Panc1 (cell line): ENCODE results near the gene CELSR2. TPM values are rescaled to one million over a fixed set of nuclear protein-coding genes. Genes with fewer than 3 reads are reported as not detected.

Experiments used
- ATAC-seq: fragments of 200-7000 bp; cut with Tn5 transposase; 2 replicates; pipeline ENCODE4 v1.9.1; 2020; ENCODE audit warnings: mild to moderate bottlenecking, moderate library complexity
- BruUV-seq: library from RNA; stranded (reverse); fragments of 400-500 nt; replicated peaks from 2 replicates; lab custom pipeline; 2021; lab: Mats Ljungman, UMichigan
- CTCF ChIA-PET: fragments of 300-600 bp; sonication (Branson Sonifier 250); formaldehyde crosslinking; loops from one replicate; lab custom pipeline; 2022; ENCODE audit warnings: antibody characterized with exemption; lab: Charles Lee
- POLR2A ChIA-PET: fragments of 300-600 bp; sonication (Branson Sonifier 250); formaldehyde crosslinking; loops from one replicate; lab custom pipeline; 2022; ENCODE audit warnings: antibody characterized with exemption; lab: Charles Lee
- DNase-seq: peaks from one replicate; pipeline ENCODE4 v3.0.0-alpha.2; 2010; ENCODE audit warnings: low read depth, low spot score
- H3K27ac ChIP-seq: 2 replicates; pipeline ENCODE4 v1.5.1; 2011; ENCODE audit warnings: mild to moderate bottlenecking, low read length, inconsistent platforms
- H3K27me3 ChIP-seq: fragments of 200-500 bp; sonication (Bioruptor generic); 2 replicates; pipeline ENCODE4 v1.6.0; 2014; ENCODE audit warnings: low read length, inconsistent platforms; ENCODE audit not compliant: control insufficient read depth, insufficient read depth
- H3K36me3 ChIP-seq: fragments of 200-500 bp; sonication (Bioruptor generic); 2 replicates; pipeline ENCODE4 v1.5.1; 2014; ENCODE audit warnings: inconsistent platforms, mild to moderate bottlenecking, low read length, moderate library complexity; ENCODE audit not compliant: control insufficient read depth, insufficient read depth
- H3K4me1 ChIP-seq: 2 replicates; pipeline ENCODE4 v1.5.1; 2011; ENCODE audit warnings: inconsistent platforms, mild to moderate bottlenecking, low read length, moderate library complexity; ENCODE audit not compliant: control insufficient read depth, insufficient read depth
- H3K4me3 ChIP-seq, 2 experiments: 2 replicates each; pipeline ENCODE4 v1.5.1; 2011 to 2012; ENCODE audit warnings: low read depth in 2 of 2, low read length in 2 of 2, mild to moderate bottlenecking in 2 of 2, inconsistent platforms in 1 of 2, moderate library complexity in 1 of 2
- H3K9me3 ChIP-seq: fragments of 200-500 bp; sonication (Bioruptor generic); 2 replicates; pipeline ENCODE4 v1.5.1; 2014; ENCODE audit warnings: low read depth, mild to moderate bottlenecking, inconsistent platforms, low read length, moderate library complexity; ENCODE audit not compliant: control insufficient read depth, insufficient read depth
- POLR2AphosphoS5 ChIP-seq: IDR thresholded peaks from 2 replicates; pipeline ENCODE4 v1.6.1; 2012; ENCODE audit warnings: mild to moderate bottlenecking, low read depth, low read length, moderate library complexity
- SIN3A ChIP-seq: IDR thresholded peaks from 2 replicates; pipeline ENCODE4 v1.6.1; 2012; ENCODE audit warnings: low read depth, mild to moderate bottlenecking, low read length, moderate library complexity, borderline replicate concordance; ENCODE audit not compliant: insufficient read depth
- TCF7L2 ChIP-seq: IDR thresholded peaks from 2 replicates; pipeline ENCODE4 v1.6.1; 2011; ENCODE audit warnings: mild to moderate bottlenecking, low read depth, low read length, inconsistent platforms
- in situ Hi-C: cut with HindIII; loops from 2 replicates; pipeline ENCODE4 v1.10.0; 2016; ENCODE audit warnings: low sequenced_read_pairs, low pct_unique_long_range_greater_than_20kb
- intact Hi-C: fragments of 100-400 bp; cut with micrococcal nuclease; formaldehyde crosslinking; loops from one replicate; pipeline ENCODE4 v1.10.0; 2022; ENCODE audit not compliant: unreplicated experiment
- total RNA-seq: library from RNA; stranded (reverse); gene quantifications from one replicate; pipeline ENCODE4 v1.2.1, GENCODE V29; 2021; ENCODE audit not compliant: unreplicated experiment
- TF ChIP-seq, protein P1 (sequence below): fragments of 450-650 bp; IDR thresholded peaks from 2 replicates; pipeline ENCODE4 v1.5.1; 2017; ENCODE audit warnings: mild to moderate bottlenecking
- TF ChIP-seq, protein P2 (sequence below), 2 experiments: IDR thresholded peaks; 2 replicates each; pipeline ENCODE4 v1.6.1; 2011 to 2012; ENCODE audit warnings: low read depth in 2 of 2, control low read depth in 1 of 2, low read length in 1 of 2, mild to moderate bottlenecking in 1 of 2, moderate library complexity in 1 of 2; ENCODE audit not compliant: insufficient read depth in 1 of 2

Gene CELSR2
- total RNA-seq, 1 experiment from 2014 or later: 4.1 TPM

GRCh38 chr1:109246141-109246551 lies 3.2 kb upstream of the CELSR2 start:
- peaks cover 3% of the 10 kb centered on the region for H3K4me1 ChIP-seq
- no peaks in the 10 kb centered on the region for H3K27me3 ChIP-seq
- TF ChIP-seq, protein P1, sequence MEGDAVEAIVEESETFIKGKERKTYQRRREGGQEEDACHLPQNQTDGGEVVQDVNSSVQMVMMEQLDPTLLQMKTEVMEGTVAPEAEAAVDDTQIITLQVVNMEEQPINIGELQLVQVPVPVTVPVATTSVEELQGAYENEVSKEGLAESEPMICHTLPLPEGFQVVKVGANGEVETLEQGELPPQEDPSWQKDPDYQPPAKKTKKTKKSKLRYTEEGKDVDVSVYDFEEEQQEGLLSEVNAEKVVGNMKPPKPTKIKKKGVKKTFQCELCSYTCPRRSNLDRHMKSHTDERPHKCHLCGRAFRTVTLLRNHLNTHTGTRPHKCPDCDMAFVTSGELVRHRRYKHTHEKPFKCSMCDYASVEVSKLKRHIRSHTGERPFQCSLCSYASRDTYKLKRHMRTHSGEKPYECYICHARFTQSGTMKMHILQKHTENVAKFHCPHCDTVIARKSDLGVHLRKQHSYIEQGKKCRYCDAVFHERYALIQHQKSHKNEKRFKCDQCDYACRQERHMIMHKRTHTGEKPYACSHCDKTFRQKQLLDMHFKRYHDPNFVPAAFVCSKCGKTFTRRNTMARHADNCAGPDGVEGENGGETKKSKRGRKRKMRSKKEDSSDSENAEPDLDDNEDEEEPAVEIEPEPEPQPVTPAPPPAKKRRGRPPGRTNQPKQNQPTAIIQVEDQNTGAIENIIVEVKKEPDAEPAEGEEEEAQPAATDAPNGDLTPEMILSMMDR: no peak
- no peak for TF ChIP-seq TCF7L2
- TF ChIP-seq POLR2AphosphoS5: no peak
- TF ChIP-seq SIN3A: no peak
- TF ChIP-seq, protein P2, sequence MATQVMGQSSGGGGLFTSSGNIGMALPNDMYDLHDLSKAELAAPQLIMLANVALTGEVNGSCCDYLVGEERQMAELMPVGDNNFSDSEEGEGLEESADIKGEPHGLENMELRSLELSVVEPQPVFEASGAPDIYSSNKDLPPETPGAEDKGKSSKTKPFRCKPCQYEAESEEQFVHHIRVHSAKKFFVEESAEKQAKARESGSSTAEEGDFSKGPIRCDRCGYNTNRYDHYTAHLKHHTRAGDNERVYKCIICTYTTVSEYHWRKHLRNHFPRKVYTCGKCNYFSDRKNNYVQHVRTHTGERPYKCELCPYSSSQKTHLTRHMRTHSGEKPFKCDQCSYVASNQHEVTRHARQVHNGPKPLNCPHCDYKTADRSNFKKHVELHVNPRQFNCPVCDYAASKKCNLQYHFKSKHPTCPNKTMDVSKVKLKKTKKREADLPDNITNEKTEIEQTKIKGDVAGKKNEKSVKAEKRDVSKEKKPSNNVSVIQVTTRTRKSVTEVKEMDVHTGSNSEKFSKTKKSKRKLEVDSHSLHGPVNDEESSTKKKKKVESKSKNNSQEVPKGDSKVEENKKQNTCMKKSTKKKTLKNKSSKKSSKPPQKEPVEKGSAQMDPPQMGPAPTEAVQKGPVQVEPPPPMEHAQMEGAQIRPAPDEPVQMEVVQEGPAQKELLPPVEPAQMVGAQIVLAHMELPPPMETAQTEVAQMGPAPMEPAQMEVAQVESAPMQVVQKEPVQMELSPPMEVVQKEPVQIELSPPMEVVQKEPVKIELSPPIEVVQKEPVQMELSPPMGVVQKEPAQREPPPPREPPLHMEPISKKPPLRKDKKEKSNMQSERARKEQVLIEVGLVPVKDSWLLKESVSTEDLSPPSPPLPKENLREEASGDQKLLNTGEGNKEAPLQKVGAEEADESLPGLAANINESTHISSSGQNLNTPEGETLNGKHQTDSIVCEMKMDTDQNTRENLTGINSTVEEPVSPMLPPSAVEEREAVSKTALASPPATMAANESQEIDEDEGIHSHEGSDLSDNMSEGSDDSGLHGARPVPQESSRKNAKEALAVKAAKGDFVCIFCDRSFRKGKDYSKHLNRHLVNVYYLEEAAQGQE (IDR thresholded peaks at IDR 0.05; ENCODE audit: insufficient read depth in 1 of 2, low read depth in 2 of 2, low read length in 1 of 2): no peak
- CTCF ChIA-PET: interaction anchor here (0.7 kb wide), 1 partner anchor 22 kb away, joined by 3 read pairs; no protein-coding TSS in a partner anchor
- H3K4me3 ChIP-seq: no peak overlapping the region
- no TSS peak for BruUV-seq
- H3K36me3 ChIP-seq: no peaks in the 10 kb centered on the region
- H3K27ac ChIP-seq: no peak overlapping the region
- in situ Hi-C loops (no loop called here), intact Hi-C loops (no loop called here)
- POLR2A ChIA-PET: interaction anchor here (1.0 kb wide), 1 partner anchor 266 kb away, joined by 3 read pairs; no protein-coding TSS in a partner anchor
- DNase-seq (no peak), ATAC-seq (no peak)
- no peaks in the 10 kb centered on the region for H3K9me3 ChIP-seq

DNA sequence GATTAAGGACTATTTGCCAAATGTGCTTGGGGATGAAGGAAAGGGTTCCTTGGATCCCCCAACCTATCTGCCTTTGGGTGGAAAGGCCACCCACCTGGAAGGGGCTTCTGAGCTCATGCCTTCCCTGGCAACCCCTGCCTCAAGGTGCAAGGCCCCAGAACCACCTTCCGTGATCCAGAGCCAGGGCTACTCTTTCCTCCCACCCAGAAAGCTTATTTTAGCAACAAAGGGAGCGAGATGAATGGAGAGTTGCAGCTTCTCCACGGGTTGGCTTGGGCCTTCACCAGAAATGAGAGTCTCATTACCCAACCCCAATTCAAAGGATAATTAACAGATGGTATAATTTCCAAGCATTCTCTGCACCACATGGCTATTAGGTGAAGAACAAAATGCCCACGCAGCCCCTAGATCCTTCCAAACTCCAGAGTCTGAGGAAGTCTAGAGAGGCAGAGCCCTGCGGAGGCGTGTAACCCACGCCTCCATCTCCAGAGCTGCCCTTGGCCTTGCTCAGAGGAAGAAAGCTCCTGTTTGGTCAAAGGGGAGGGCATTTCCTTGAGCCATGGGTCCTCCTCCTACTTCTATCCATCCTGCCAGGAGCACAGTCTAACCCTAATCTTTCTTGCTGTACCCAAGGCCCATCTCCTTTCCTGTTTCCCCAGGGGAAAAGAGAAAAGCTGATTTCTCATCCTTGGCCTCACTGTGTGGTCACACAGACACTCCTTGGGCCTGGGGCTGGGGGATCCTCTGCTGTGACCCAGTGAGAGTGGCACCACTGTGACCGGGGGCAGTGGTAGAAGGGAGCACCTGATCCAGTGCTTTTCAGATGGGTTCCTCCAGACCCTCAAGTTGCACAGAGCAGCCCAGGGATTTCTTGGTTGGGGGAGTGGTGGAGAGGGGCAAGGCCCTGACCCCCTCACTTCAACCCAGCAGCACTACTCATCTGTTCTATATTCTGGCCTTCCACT lies 1.7 kb upstream of the CELSR2 start:
- CTCF ChIA-PET: no interaction called here
- intact Hi-C loops: no loop called here
- no peak for ATAC-seq
- Histone ChIP-seq H3K27me3 (no peaks in the 10 kb centered on the region), H3K27ac (no peak overlapping the region), H3K9me3 (no peaks in the 10 kb centered on the region), H3K36me3 (no peaks in the 10 kb centered on the region), H3K4me1 (peaks cover 3% of the 10 kb centered on the region), H3K4me3 (no peak overlapping the region)
- BruUV-seq: no TSS peak
- DNase-seq: no peak
- no peak for TF ChIP-seq TCF7L2
- no peak for TF ChIP-seq POLR2AphosphoS5
- TF ChIP-seq SIN3A: no peak
- TF ChIP-seq, protein P1: no peak
- TF ChIP-seq, protein P2 (IDR thresholded peaks at IDR 0.05; ENCODE audit: insufficient read depth in 1 of 2, low read depth in 2 of 2, low read length in 1 of 2): no peak
- POLR2A ChIA-PET: no interaction called here
- in situ Hi-C loops: no loop called here
